K562 (cell line): ENCODE results near the gene RMC1. TPM values are rescaled to one million over a fixed set of nuclear protein-coding genes. Genes with fewer than 3 reads are reported as not detected.

Experiments
- BCOR ChIP-seq: fragments of 450-650 bp; IDR thresholded peaks from 2 replicates; pipeline ENCODE4 v1.6.1; 2016
- CGGBP1 ChIP-seq: fragments of 250-450 bp; sonication (Bioruptor Pico); IDR thresholded peaks from 2 replicates; pipeline ENCODE4 v1.9.0; 2021; ENCODE audit warnings: mild to moderate bottlenecking
- FOXJ3 ChIP-seq: sonication (generic); formaldehyde crosslinking; IDR thresholded peaks from 2 replicates; pipeline ENCODE4 v1.4.0; 2020; ENCODE audit warnings: mild to moderate bottlenecking, missing genetic modification reagents
- GMEB1 ChIP-seq: fragments of 250-450 bp; sonication (Bioruptor Pico); IDR thresholded peaks from 2 replicates; pipeline ENCODE4 v1.4.0; 2020; ENCODE audit warnings: mild to moderate bottlenecking
- HDAC8 ChIP-seq: fragments of 450-650 bp; IDR thresholded peaks from 2 replicates; pipeline ENCODE4 v1.6.1; 2016; ENCODE audit warnings: mild to moderate bottlenecking, missing genetic modification characterization, moderate library complexity, missing compliant biosample characterization
- HDGF ChIP-seq: fragments of 450-650 bp; IDR thresholded peaks from 2 replicates; pipeline ENCODE4 v1.6.1; 2016
- HLTF ChIP-seq: fragments of 450-650 bp; IDR thresholded peaks from 2 replicates; pipeline ENCODE4 v1.6.1; 2016
- KDM5B ChIP-seq: fragments of 200-600 bp; sonication (generic); IDR thresholded peaks from 2 replicates; pipeline ENCODE4 v1.6.1; 2012; ENCODE audit warnings: low read depth, mild to moderate bottlenecking, moderate library complexity, low read length, control low read depth, inconsistent platforms; ENCODE audit not compliant: insufficient replicate concordance
- KLF6 ChIP-seq: fragments of 250-450 bp; sonication (Bioruptor Pico); IDR thresholded peaks from 2 replicates; pipeline ENCODE4 v1.4.0; 2020; ENCODE audit warnings: mild to moderate bottlenecking, moderate library complexity, borderline replicate concordance
- MITF ChIP-seq: IDR thresholded peaks from 2 replicates; pipeline ENCODE4 v1.6.1; 2014; ENCODE audit warnings: antibody characterized with exemption
- NCOR1 ChIP-seq: fragments of 450-650 bp; IDR thresholded peaks from 2 replicates; pipeline ENCODE4 v1.6.1; 2016; ENCODE audit warnings: mild to moderate bottlenecking, moderate library complexity
- RFX5 ChIP-seq: IDR thresholded peaks from 2 replicates; pipeline ENCODE4 v1.6.1; 2011; ENCODE audit warnings: low read depth, mild to moderate bottlenecking, improper control_type of control experiment, low read length
- SMAD3 ChIP-seq: fragments of 450-650 bp; formaldehyde crosslinking; conservative IDR thresholded peaks from 2 replicates; pipeline ENCODE4 v1.4.0; 2020; ENCODE audit warnings: mild to moderate bottlenecking
- XRCC5 ChIP-seq: fragments of 200-400 bp; formaldehyde crosslinking; IDR thresholded peaks from 2 replicates; pipeline ENCODE4 v1.6.1; 2017; ENCODE audit warnings: low read depth, mild to moderate bottlenecking, low read length
- YY1 ChIP-seq, 3 experiments: IDR thresholded peaks; 2 replicates each; pipeline ENCODE4 v1.6.1; 2011; ENCODE audit warnings: low read length in 2 of 3, mild to moderate bottlenecking in 2 of 3, moderate library complexity in 2 of 3, borderline replicate concordance in 1 of 3, control low read depth in 1 of 3, low read depth in 1 of 3; ENCODE audit not compliant: insufficient read depth in 3 of 3, insufficient replicate concordance in 2 of 3, control insufficient read depth in 1 of 3, insufficient read length in 1 of 3; ENCODE audit errors: extremely low read depth in 1 of 3
- ZKSCAN8 ChIP-seq: fragments of 200-800 bp; sonication (Bioruptor generic); IDR thresholded peaks from 2 replicates; pipeline ENCODE4 v1.6.1; 2016; ENCODE audit warnings: missing genetic modification characterization, missing compliant biosample characterization
- ZNF224 ChIP-seq: sonication (generic); formaldehyde crosslinking; IDR thresholded peaks from 2 replicates; pipeline ENCODE4 v1.8.0; 2022; ENCODE audit warnings: mild to moderate bottlenecking, missing genetic modification reagents
- ZNF668 ChIP-seq: fragments of 250-450 bp; sonication (Bioruptor Pico); IDR thresholded peaks from 2 replicates; pipeline ENCODE4 v1.8.0; 2022; ENCODE audit warnings: mild to moderate bottlenecking, inconsistent platforms
- ZSCAN32 ChIP-seq: fragments of 450-650 bp; formaldehyde crosslinking; IDR thresholded peaks from 2 replicates; pipeline ENCODE4 v1.4.0; 2020; ENCODE audit warnings: mild to moderate bottlenecking, moderate library complexity
- polyA plus RNA-seq, 8 experiments: library from polyadenylated mRNA; depleted of rRNA in 4 of 8; stranded (reverse) in 5 of 8; unstranded in 3 of 8; fragments of >200 nt; fragmentation: Nextera tagmentation in 2 of 8; fragmentation: Illumina TruSeq in 1 of 8; extraction: Ambion mirVana in 2 of 8; extraction: Trizol in 1 of 8; gene quantifications; 2 replicates each; pipeline versions ENCODE4 v1.2.1 to v1.2.3, GENCODE V29; 2011 to 2014; ENCODE audit warnings: inconsistent platforms in 1 of 8, missing spikeins in 1 of 8
- total RNA-seq, 7 experiments: library from RNA; depleted of rRNA in 6 of 7; stranded (reverse); fragments of >200 nt in 6 of 7; fragmentation: Illumina TruSeq in 2 of 7; extraction: Trizol in 2 of 7; gene quantifications; 2 replicates each; pipeline versions ENCODE4 v1.2.1 to v1.2.3, GENCODE V29; 2011 to 2021; ENCODE audit warnings: low replicate concordance in 1 of 7
- TF ChIP-seq, protein P1 (sequence below): fragments of 450-650 bp; formaldehyde crosslinking; IDR thresholded peaks from 2 replicates; pipeline ENCODE4 v1.4.0; 2020; ENCODE audit warnings: mild to moderate bottlenecking
- TF ChIP-seq, protein P2 (sequence below): fragments of 250-450 bp; sonication (Bioruptor Pico); IDR thresholded peaks from 2 replicates; pipeline ENCODE4 v1.5.1; 2021; ENCODE audit warnings: mild to moderate bottlenecking
- TF ChIP-seq, protein P3 (sequence below): sonication (generic); formaldehyde crosslinking; IDR thresholded peaks from 2 replicates; pipeline ENCODE4 v1.4.0; 2020; ENCODE audit warnings: mild to moderate bottlenecking, missing genetic modification reagents

RMC1 gene
- total and polyA plus RNA-seq, 9 of the 15 experiments (the other 6 are each of a cell fraction or from before 2014, with no cell fraction given): 7.5 to 42.4 (median 35.5) TPM

DNA sequence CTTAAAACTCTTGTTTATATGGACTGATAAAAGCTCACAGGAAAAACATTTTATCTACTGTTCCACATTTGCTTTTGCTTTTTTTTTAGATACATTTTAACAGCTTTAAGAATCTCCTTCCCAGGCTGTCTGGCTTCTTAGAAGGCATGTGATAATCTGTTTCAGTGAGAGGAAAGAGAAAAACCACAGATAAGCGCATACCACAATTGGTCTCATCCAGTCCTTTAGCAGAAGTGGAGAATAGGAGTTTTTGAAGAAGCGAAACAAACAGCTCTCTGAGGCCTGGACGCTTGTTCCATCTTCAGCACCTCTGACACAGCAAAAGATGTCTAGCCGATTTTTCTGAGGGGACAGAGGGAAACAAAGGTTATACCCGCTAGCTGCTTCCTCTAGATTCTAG is 37.6 kb downstream of the RMC1 start (continued):
- TF ChIP-seq GMEB1 (no peak), BCOR (no peak; the same call in 1 of the 2 replicates), HDAC8 (tag) (no peak), KLF6 (no peak), XRCC5 (no peak), RFX5 (no peak), SMAD3 (0 out of 2 replicates have a peak, but pooled peaks have one; percentile 76), NCOR1 (peak; percentile 79), ZNF224 (CRISPR knock-in tag) (no peak), ZNF668 (CRISPR knock-in tag) (no peak), HLTF (no peak), FOXJ3 (CRISPR knock-in tag) (no peak), HDGF (no peak), ZKSCAN8 (CRISPR knock-in tag) (no peak), YY1 (IDR thresholded peaks at IDR 0.05; ENCODE audit: borderline replicate concordance in 1 of 3, control insufficient read depth in 1 of 3, extremely low read depth in 1 of 3, insufficient read depth in 3 of 3, insufficient read length in 1 of 3, insufficient replicate concordance in 2 of 3, low read depth in 1 of 3, low read length in 2 of 3) (no peak), ZSCAN32 (CRISPR knock-in tag) (no peak), MITF (peak; percentile 60; the same call in 1 of the 2 replicates), KDM5B (no peak), CGGBP1 (CRISPR knock-in tag) (no peak)
- TF ChIP-seq, protein P1, sequence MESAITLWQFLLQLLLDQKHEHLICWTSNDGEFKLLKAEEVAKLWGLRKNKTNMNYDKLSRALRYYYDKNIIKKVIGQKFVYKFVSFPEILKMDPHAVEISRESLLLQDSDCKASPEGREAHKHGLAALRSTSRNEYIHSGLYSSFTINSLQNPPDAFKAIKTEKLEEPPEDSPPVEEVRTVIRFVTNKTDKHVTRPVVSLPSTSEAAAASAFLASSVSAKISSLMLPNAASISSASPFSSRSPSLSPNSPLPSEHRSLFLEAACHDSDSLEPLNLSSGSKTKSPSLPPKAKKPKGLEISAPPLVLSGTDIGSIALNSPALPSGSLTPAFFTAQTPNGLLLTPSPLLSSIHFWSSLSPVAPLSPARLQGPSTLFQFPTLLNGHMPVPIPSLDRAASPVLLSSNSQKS (CRISPR knock-in tag): no peak
- TF ChIP-seq, protein P2, sequence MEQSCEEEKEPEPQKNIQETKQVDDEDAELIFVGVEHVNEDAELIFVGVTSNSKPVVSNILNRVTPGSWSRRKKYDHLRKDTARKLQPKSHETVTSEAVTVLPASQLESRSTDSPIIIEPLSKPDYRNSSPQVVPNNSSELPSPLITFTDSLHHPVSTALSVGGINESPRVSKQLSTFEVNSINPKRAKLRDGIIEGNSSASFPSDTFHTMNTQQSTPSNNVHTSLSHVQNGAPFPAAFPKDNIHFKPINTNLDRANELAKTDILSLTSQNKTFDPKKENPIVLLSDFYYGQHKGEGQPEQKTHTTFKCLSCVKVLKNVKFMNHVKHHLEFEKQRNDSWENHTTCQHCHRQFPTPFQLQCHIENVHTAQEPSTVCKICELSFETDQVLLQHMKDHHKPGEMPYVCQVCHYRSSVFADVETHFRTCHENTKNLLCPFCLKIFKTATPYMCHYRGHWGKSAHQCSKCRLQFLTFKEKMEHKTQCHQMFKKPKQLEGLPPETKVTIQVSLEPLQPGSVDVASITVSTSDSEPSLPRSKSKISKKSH (CRISPR knock-in tag): no peak
- TF ChIP-seq, protein P3, sequence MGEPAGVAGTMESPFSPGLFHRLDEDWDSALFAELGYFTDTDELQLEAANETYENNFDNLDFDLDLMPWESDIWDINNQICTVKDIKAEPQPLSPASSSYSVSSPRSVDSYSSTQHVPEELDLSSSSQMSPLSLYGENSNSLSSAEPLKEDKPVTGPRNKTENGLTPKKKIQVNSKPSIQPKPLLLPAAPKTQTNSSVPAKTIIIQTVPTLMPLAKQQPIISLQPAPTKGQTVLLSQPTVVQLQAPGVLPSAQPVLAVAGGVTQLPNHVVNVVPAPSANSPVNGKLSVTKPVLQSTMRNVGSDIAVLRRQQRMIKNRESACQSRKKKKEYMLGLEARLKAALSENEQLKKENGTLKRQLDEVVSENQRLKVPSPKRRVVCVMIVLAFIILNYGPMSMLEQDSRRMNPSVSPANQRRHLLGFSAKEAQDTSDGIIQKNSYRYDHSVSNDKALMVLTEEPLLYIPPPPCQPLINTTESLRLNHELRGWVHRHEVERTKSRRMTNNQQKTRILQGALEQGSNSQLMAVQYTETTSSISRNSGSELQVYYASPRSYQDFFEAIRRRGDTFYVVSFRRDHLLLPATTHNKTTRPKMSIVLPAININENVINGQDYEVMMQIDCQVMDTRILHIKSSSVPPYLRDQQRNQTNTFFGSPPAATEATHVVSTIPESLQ (CRISPR knock-in tag): no peak
